GM12878 (cell line): ENCODE measurements around the gene RTEL1. TPM values are rescaled to one million over a fixed set of nuclear protein-coding genes. Genes with fewer than 3 reads are reported as not detected.

ENCODE experiments used
- BHLHE40 ChIP-seq, 2 experiments: fragments of 450-650 bp in 1 of 2; IDR thresholded peaks; 2 replicates each; pipeline ENCODE4 v1.6.1; 2011 to 2017; ENCODE audit warnings: low read depth in 2 of 2, borderline replicate concordance in 1 of 2, improper control_type of control experiment in 1 of 2, low read length in 1 of 2, mild to moderate bottlenecking in 1 of 2
- CBX3 ChIP-seq: fragments of 200-600 bp; sonication (generic); IDR thresholded peaks from 2 replicates; pipeline ENCODE4 v1.6.1; 2016; ENCODE audit warnings: low read depth, borderline replicate concordance
- CHD4 ChIP-seq: fragments of 200-600 bp; sonication (generic); IDR thresholded peaks from 2 replicates; pipeline ENCODE4 v1.6.1; 2016; ENCODE audit warnings: mild to moderate bottlenecking
- E2F8 ChIP-seq: fragments of 450-650 bp; IDR thresholded peaks from 2 replicates; pipeline ENCODE4 v1.6.1; 2018; ENCODE audit warnings: mild to moderate bottlenecking, low read depth, moderate library complexity; ENCODE audit not compliant: partially characterized antibody
- EZH2 ChIP-seq: IDR thresholded peaks from 2 replicates; pipeline ENCODE4 v1.6.1; 2012; ENCODE audit warnings: low read depth, mild to moderate bottlenecking, control low read depth, inconsistent platforms, low read length, borderline replicate concordance; ENCODE audit not compliant: control insufficient read depth
- GATAD2B ChIP-seq: fragments of 450-650 bp; conservative IDR thresholded peaks from 2 replicates; pipeline ENCODE4 v1.6.1; 2017; ENCODE audit warnings: low read depth, mild to moderate bottlenecking, moderate library complexity
- HSF1 ChIP-seq: fragments of 150-350 bp; IDR thresholded peaks from 2 replicates; pipeline ENCODE4 v1.6.1; 2014; ENCODE audit warnings: mild to moderate bottlenecking, low read depth, low read length
- IKZF2 ChIP-seq, 2 experiments: fragments of 450-650 bp; IDR thresholded peaks; 2 replicates each; pipeline ENCODE4 v1.6.1; 2017; ENCODE audit warnings: mild to moderate bottlenecking in 2 of 2, moderate library complexity in 2 of 2
- MEF2B ChIP-seq: fragments of 450-650 bp; IDR thresholded peaks from 2 replicates; pipeline ENCODE4 v1.6.1; 2018; ENCODE audit warnings: mild to moderate bottlenecking, moderate library complexity; ENCODE audit not compliant: partially characterized antibody, poor library complexity, severe bottlenecking
- NR2F1 ChIP-seq: fragments of 450-650 bp; conservative IDR thresholded peaks from 2 replicates; pipeline ENCODE4 v1.6.1; 2017; ENCODE audit warnings: mild to moderate bottlenecking
- SREBF2 ChIP-seq: IDR thresholded peaks from 2 replicates; pipeline ENCODE4 v1.6.1; 2012; ENCODE audit warnings: mild to moderate bottlenecking, low read length
- TCF7 ChIP-seq: IDR thresholded peaks from 2 replicates; pipeline ENCODE4 v1.6.1; 2014; ENCODE audit warnings: antibody characterized with exemption, borderline replicate concordance
- YY1 ChIP-seq: IDR thresholded peaks from 2 replicates; pipeline ENCODE4 v1.6.1; 2011; ENCODE audit warnings: low read depth, mild to moderate bottlenecking, low read length
- ZNF217 ChIP-seq: fragments of 450-650 bp; IDR thresholded peaks from 2 replicates; pipeline ENCODE4 v1.6.1; 2017; ENCODE audit warnings: antibody characterized with exemption, mild to moderate bottlenecking
- ZNF24 ChIP-seq: fragments of 450-650 bp; IDR thresholded peaks from 2 replicates; pipeline ENCODE4 v1.6.1; 2017; ENCODE audit warnings: antibody characterized with exemption, mild to moderate bottlenecking
- ZNF592 ChIP-seq: fragments of 450-650 bp; IDR thresholded peaks from 2 replicates; pipeline ENCODE4 v1.6.1; 2017; ENCODE audit warnings: mild to moderate bottlenecking, moderate library complexity
- ZSCAN29 ChIP-seq: fragments of 450-650 bp; IDR thresholded peaks from 2 replicates; pipeline ENCODE4 v1.6.1; 2017; ENCODE audit warnings: mild to moderate bottlenecking, moderate library complexity
- polyA plus RNA-seq, 11 experiments: library from polyadenylated mRNA; depleted of rRNA in 4 of 11; unstranded in 6 of 11; stranded (reverse) in 5 of 11; fragments of >200 nt; fragmentation: Nextera tagmentation in 4 of 11; fragmentation: Illumina TruSeq in 1 of 11; extraction: Ambion mirVana in 4 of 11; extraction: Trizol in 1 of 11; gene quantifications; 1 replicate in 1 of 11; 2 replicates in 10 of 11; pipeline versions ENCODE4 v1.2.1 to v1.2.3, GENCODE V29; 2011 to 2016; ENCODE audit warnings: inconsistent platforms in 2 of 11, missing spikeins in 2 of 11, low read depth in 1 of 11
- total RNA-seq, 4 experiments: library from RNA; depleted of rRNA in 3 of 4; stranded (reverse); fragments of >200 nt in 3 of 4; fragmentation: Illumina TruSeq in 1 of 4; extraction: Trizol in 1 of 4; gene quantifications; 2 replicates each; pipeline versions ENCODE4 v1.2.1 to v1.2.3, GENCODE V29; 2013 to 2021

RTEL1 gene
- total and polyA plus RNA-seq, 10 of the 15 experiments (the other 5 are each of a cell fraction or from before 2014, with no cell fraction given) = 0.40 to 37.2 (median 15.6) TPM; not detected in 1

- no peak for TF ChIP-seq ZNF592
- TF ChIP-seq CHD4 = no peak
- TF ChIP-seq ZNF24 = peak; percentile 40; the same call in 1 of the 2 replicates
- peak; percentile 88 for TF ChIP-seq YY1
- TF ChIP-seq NR2F1 = peak; percentile 86
- peak; percentile 63 for TF ChIP-seq GATAD2B
- peak; percentile 69 for TF ChIP-seq SREBF2
- 0 out of 2 replicates have a peak, but pooled peaks have one; percentile 16 for TF ChIP-seq HSF1
- peak; percentile 95 for TF ChIP-seq E2F8
- TF ChIP-seq MEF2B = peak; percentile 32
- TF ChIP-seq EZH2 = no peak
- no peak for TF ChIP-seq IKZF2 (IDR thresholded peaks at IDR 0.05)
- peak; percentile 55; the same call in 1 of the 2 replicates for TF ChIP-seq ZSCAN29
- peak; percentile 27 to 52; a peak in 1 of 4 replicates for TF ChIP-seq BHLHE40 (IDR thresholded peaks at IDR 0.05; ENCODE audit: borderline replicate concordance in 1 of 2, low read depth in 2 of 2, low read length in 1 of 2)
- TF ChIP-seq CBX3 = no peak
- TF ChIP-seq TCF7 = no peak
- TF ChIP-seq ZNF217 = peak; percentile 62; the same call in 1 of the 2 replicates
Measured at GRCh38 chr20:63657937-63658748, at the start of gene RTEL1 (continued).
